Kidney (tissue), 14 donors: ENCODE measurements around the gene CAMTA1. TPM values are rescaled to one million over a fixed set of nuclear protein-coding genes. Genes with fewer than 3 reads are reported as not detected.

Experiments
- DNase-seq, 5 donors: peaks; one replicate each; pipeline ENCODE4 v3.0.0-alpha.2; 2013 to 2020
- FAIRE-seq: peaks from 2 replicates; lab custom pipeline; 2012; peaks lifted over from hg19 to GRCh38; lab: Jason Lieb, UNC
- H3K27ac ChIP-seq, 2 donors: one replicate each; pipeline ENCODE4 v1.7.0; 2013; ENCODE audit warnings: low read depth in 2 of 2, low read length in 2 of 2, inconsistent platforms in 1 of 2
- H3K27me3 ChIP-seq: one replicate; pipeline ENCODE4 v1.7.1; 2013; ENCODE audit warnings: low read length, inconsistent platforms; ENCODE audit not compliant: control insufficient read depth, insufficient read depth
- H3K36me3 ChIP-seq, 3 donors: one replicate each; pipeline versions ENCODE4 v1.7.0 to v1.7.1; 2013; ENCODE audit warnings: low read length in 3 of 3, control low read depth in 1 of 3, inconsistent platforms in 1 of 3; ENCODE audit not compliant: insufficient read depth in 3 of 3, control insufficient read depth in 2 of 3
- H3K4me1 ChIP-seq, 3 donors: one replicate each; pipeline versions ENCODE4 v1.7.0 to v1.7.1; 2013; ENCODE audit warnings: low read length in 3 of 3, inconsistent platforms in 1 of 3, low read depth in 1 of 3; ENCODE audit not compliant: control insufficient read depth in 2 of 3, insufficient read depth in 2 of 3
- H3K4me3 ChIP-seq, 3 donors: one replicate each; pipeline versions ENCODE4 v1.7.0 to v1.8.1; 2013; ENCODE audit warnings: low read length in 3 of 3, control low read depth in 1 of 3, inconsistent platforms in 1 of 3
- H3K9ac ChIP-seq, 3 donors: one replicate each; pipeline versions ENCODE4 v1.7.0 to v1.7.1; 2013; ENCODE audit warnings: low read length in 3 of 3, control low read depth in 1 of 3, inconsistent platforms in 1 of 3
- H3K9me3 ChIP-seq, 3 donors: one replicate each; pipeline versions ENCODE4 v1.7.0 to v1.7.1; 2013; ENCODE audit warnings: low read length in 3 of 3, control low read depth in 1 of 3, inconsistent platforms in 1 of 3; ENCODE audit not compliant: control insufficient read depth in 2 of 3, insufficient read depth in 1 of 3
- CTCF ChIP-seq: IDR thresholded peaks from 3 replicates; pipeline ENCODE4 v1.5.1; 2012; ENCODE audit warnings: mild to moderate bottlenecking, moderate library complexity, borderline replicate concordance; ENCODE audit not compliant: insufficient read depth; ENCODE audit errors: extremely low read depth
- intact Hi-C: fragments of 100-400 bp; cut with DNase I; formaldehyde crosslinking; loops from one replicate; pipeline ENCODE4 v1.11.1; 2022
- polyA plus RNA-seq: library from polyadenylated mRNA; stranded (reverse); fragments of 350-450 nt; fragmentation: Illumina TruSeq; extraction: RNeasy Lipid Tissue Mini Kit (QIAGEN cat#74804); gene quantifications from one replicate; pipeline ENCODE4 v1.2.3, GENCODE V29; 2014; ENCODE audit warnings: low read depth, low replicate concordance; ENCODE audit not compliant: insufficient read depth
- total RNA-seq: library from RNA; stranded (reverse); fragmentation: NEBNext Ultra II Directional; extraction: Animal tissue kit (Norgen Biotek cat#: 25700); gene quantifications from one replicate; pipeline ENCODE4 v1.2.1, GENCODE V29; 2021
- donor health status: control.
- donor health status: control.
- donor health status: control.
- donor health status: control.
- donor health status: control.
- donor health status: DM: yes; HTN: yes; CAD: no.
- donor health status: Normal renal cell carcinoma (clear cell type).

The CAMTA1 gene
- total and polyA plus RNA-seq, 2 donors from 2014 or later = 79.0 to 170 TPM

GRCh38 chr1:6743189-6744101 is 41.8 kb upstream of the CAMTA1 start:
- intact Hi-C loops = no loop called here
- DNase-seq = peak in 3 of 5 donors; percentile 24 to 78 (median 54)
- no peak for FAIRE-seq
- Histone ChIP-seq H3K9me3 (no peaks in the 10 kb centered on the region), H3K36me3 (no peaks in the 10 kb centered on the region), H3K4me3 (no peak overlapping the region), H3K9ac (no peak overlapping the region), H3K27me3 (no peaks in the 10 kb centered on the region), H3K4me1 (peaks cover 0 to 3% (median 0%) of the 10 kb centered on the region in 3 donors), H3K27ac (peak overlapping the region; percentile 43 to 44)
- no peak for TF ChIP-seq CTCF

- intact Hi-C loops = no loop called here
- no peak for FAIRE-seq
- no peaks in the 10 kb centered on the region for H3K9me3 ChIP-seq
Observed at GRCh38 chr1:6745073-6745472, 40.2 kb upstream of the CAMTA1 start.

GRCh38 chr1:6747674-6748073 is 37.6 kb upstream of the CAMTA1 start:
- DNase-seq (no peak), FAIRE-seq (no peak)
- Histone ChIP-seq H3K4me3 (no peak overlapping the region), H3K4me1 (peaks cover 0 to 3% (median 0%) of the 10 kb centered on the region in 3 donors), H3K27me3 (no peaks in the 10 kb centered on the region), H3K27ac (no peak overlapping the region), H3K36me3 (no peaks in the 10 kb centered on the region), H3K9me3 (no peaks in the 10 kb centered on the region), H3K9ac (no peak overlapping the region)
- intact Hi-C loops = no loop called here
- TF ChIP-seq CTCF = no peak

More at GRCh38 chr1:6745073-6745472, 40.2 kb upstream of the CAMTA1 start:
- H3K27me3 ChIP-seq = no peaks in the 10 kb centered on the region
- peak in 1 of 5 donors; percentile 12 for DNase-seq
- H3K36me3 ChIP-seq = no peaks in the 10 kb centered on the region
- peaks cover 0 to 3% (median 0%) of the 10 kb centered on the region in 3 donors for H3K4me1 ChIP-seq
- no peak overlapping the region for H3K4me3 ChIP-seq
- H3K27ac ChIP-seq = no peak overlapping the region
- no peak for TF ChIP-seq CTCF
- no peak overlapping the region for H3K9ac ChIP-seq
